Breast epithelium (tissue), 4 donors: Measurements from ENCODE around the gene PRLR. TPM values are rescaled to one million over a fixed set of nuclear protein-coding genes. Genes with fewer than 3 reads are reported as not detected.

Experiments
- DNase-seq, 2 donors: peaks; one replicate each; pipeline ENCODE4 v3.0.0-alpha.2; 2019; ENCODE audit warnings: low spot score in 2 of 2
- H3K27ac ChIP-seq, 2 donors: fragments of 200-600 bp; sonication (generic) in 1 of 2; one replicate each; pipeline ENCODE4 v1.5.1; 2016 to 2019; ENCODE audit warnings: mild to moderate bottlenecking in 1 of 2
- H3K27me3 ChIP-seq, 2 donors: fragments of 200-600 bp; sonication (generic) in 1 of 2; one replicate each; pipeline versions ENCODE4 v1.5.1 to v1.6.0; 2017 to 2019; ENCODE audit warnings: control low read depth in 1 of 2, mild to moderate bottlenecking in 1 of 2
- H3K36me3 ChIP-seq: fragments of 200-600 bp; one replicate; pipeline ENCODE4 v1.5.1; 2019
- H3K4me1 ChIP-seq, 2 donors: fragments of 200-600 bp; sonication (generic); one replicate each; pipeline ENCODE4 v1.5.1; 2016 to 2019; ENCODE audit warnings: control low read depth in 1 of 2
- H3K4me3 ChIP-seq, 3 donors: fragments of 200-600 bp; sonication (generic); 1 replicate in 2 of 3; 2 replicates in 1 of 3; pipeline ENCODE4 v1.5.1; 2016 to 2019; ENCODE audit warnings: mild to moderate bottlenecking in 3 of 3, moderate library complexity in 2 of 3
- H3K9me3 ChIP-seq, 2 donors: fragments of 200-600 bp; sonication (generic) in 1 of 2; one replicate each; pipeline ENCODE4 v1.5.1; 2016 to 2019; ENCODE audit warnings: control low read depth in 1 of 2
- CTCF ChIP-seq, 3 donors: fragments of 450-650 bp; IDR thresholded peaks; one replicate each; pipeline ENCODE4 v1.5.1; 2016 to 2017; ENCODE audit warnings: antibody characterized with exemption in 3 of 3, mild to moderate bottlenecking in 3 of 3, moderate library complexity in 3 of 3
- POLR2A ChIP-seq: fragments of 450-650 bp; IDR thresholded peaks from one replicate; pipeline ENCODE4 v1.6.1; 2016; ENCODE audit warnings: antibody characterized with exemption, mild to moderate bottlenecking, moderate library complexity
- POLR2AphosphoS5 ChIP-seq, 3 donors: sonication (generic); formaldehyde crosslinking; IDR thresholded peaks; one replicate each; pipeline ENCODE4 v1.6.1; 2017; ENCODE audit warnings: antibody characterized with exemption in 3 of 3
- intact Hi-C: fragments of 100-400 bp; cut with DNase I; formaldehyde crosslinking; loops from one replicate; pipeline ENCODE4 v1.15.1; 2023; ENCODE audit warnings: low total_unique reads
- total RNA-seq, 3 donors: library from RNA; depleted of rRNA; stranded (reverse); fragments of >200 nt; gene quantifications; one replicate each; pipeline ENCODE4 v1.1.0, GENCODE V29; 2016

PRLR gene
- total RNA-seq, 3 donors from 2014 or later, result 2.6 to 78.0 (median 28.8) TPM

- H3K9me3 ChIP-seq, result no peaks in the 10 kb centered on the region
- no peaks in the 10 kb centered on the region for H3K4me1 ChIP-seq
- H3K36me3 ChIP-seq, result no peaks in the 10 kb centered on the region
- no peak for TF ChIP-seq POLR2A
- TF ChIP-seq CTCF (IDR thresholded peaks at IDR 0.05), result no peak
- no peak for TF ChIP-seq POLR2AphosphoS5 (IDR thresholded peaks at IDR 0.05)
- H3K27me3 ChIP-seq, result no peaks in the 10 kb centered on the region
- H3K4me3 ChIP-seq, result no peak overlapping the region
- no peak for DNase-seq
- no peak overlapping the region for H3K27ac ChIP-seq
- intact Hi-C loops, result no loop called here
These were observed 93.9 kb downstream of the PRLR start for GRCh38 chr5:35136386-35136785.

- no peaks in the 10 kb centered on the region for H3K9me3 ChIP-seq
- no peaks in the 10 kb centered on the region for H3K27me3 ChIP-seq
- H3K4me3 ChIP-seq, result no peak overlapping the region
- TF ChIP-seq POLR2AphosphoS5 (IDR thresholded peaks at IDR 0.05) (no peak), CTCF (IDR thresholded peaks at IDR 0.05) (no peak), POLR2A (no peak)
- no peaks in the 10 kb centered on the region for H3K36me3 ChIP-seq
- no peaks in the 10 kb centered on the region for H3K4me1 ChIP-seq
- no peak overlapping the region for H3K27ac ChIP-seq
- DNase-seq, result no peak
- intact Hi-C loops, result no loop called here
These were observed 95.0 kb downstream of the PRLR start for GRCh38 chr5:35135239-35135700.

- intact Hi-C loops, result no loop called here
- DNase-seq, result no peak
- TF ChIP-seq CTCF (IDR thresholded peaks at IDR 0.05) (no peak), POLR2AphosphoS5 (IDR thresholded peaks at IDR 0.05) (no peak)
- no peaks in the 10 kb centered on the region for H3K36me3 ChIP-seq
- H3K4me1 ChIP-seq, result no peaks in the 10 kb centered on the region
- H3K27me3 ChIP-seq, result no peaks in the 10 kb centered on the region
- H3K27ac ChIP-seq, result no peak overlapping the region
- no peaks in the 10 kb centered on the region for H3K9me3 ChIP-seq
- no peak overlapping the region for H3K4me3 ChIP-seq
These were observed 95.8 kb downstream of the PRLR start for GRCh38 chr5:35134278-35135030.

- Histone ChIP-seq H3K36me3 (no peaks in the 10 kb centered on the region), H3K4me1 (no peaks in the 10 kb centered on the region), H3K27ac (no peak overlapping the region), H3K4me3 (no peak overlapping the region), H3K9me3 (no peaks in the 10 kb centered on the region), H3K27me3 (no peaks in the 10 kb centered on the region)
- TF ChIP-seq POLR2AphosphoS5 (IDR thresholded peaks at IDR 0.05) (no peak), POLR2A (no peak), CTCF (IDR thresholded peaks at IDR 0.05) (no peak)
- intact Hi-C loops, result no loop called here
- DNase-seq, result no peak
These were observed 97.1 kb downstream of the PRLR start for GRCh38 chr5:35133186-35133585.

GRCh38 chr5:35131723-35132122 is 98.6 kb downstream of the PRLR start:
- Histone ChIP-seq H3K4me3 (no peak overlapping the region), H3K36me3 (no peaks in the 10 kb centered on the region), H3K27ac (no peak overlapping the region), H3K4me1 (no peaks in the 10 kb centered on the region), H3K27me3 (no peaks in the 10 kb centered on the region), H3K9me3 (no peaks in the 10 kb centered on the region)
- DNase-seq, result no peak
- TF ChIP-seq CTCF (IDR thresholded peaks at IDR 0.05) (no peak), POLR2AphosphoS5 (IDR thresholded peaks at IDR 0.05) (no peak)
- intact Hi-C loops, result no loop called here
